Measurements from ENCODE around the gene NOTCH1. TPM values are rescaled to one million over a fixed set of nuclear protein-coding genes. Genes with fewer than 3 reads are reported as not detected.

Gene NOTCH1
- polyA plus RNA-seq, 2 of the 4 experiments (the other 2 are of a cell fraction) = 0.88 to 5.7 TPM

DNA sequence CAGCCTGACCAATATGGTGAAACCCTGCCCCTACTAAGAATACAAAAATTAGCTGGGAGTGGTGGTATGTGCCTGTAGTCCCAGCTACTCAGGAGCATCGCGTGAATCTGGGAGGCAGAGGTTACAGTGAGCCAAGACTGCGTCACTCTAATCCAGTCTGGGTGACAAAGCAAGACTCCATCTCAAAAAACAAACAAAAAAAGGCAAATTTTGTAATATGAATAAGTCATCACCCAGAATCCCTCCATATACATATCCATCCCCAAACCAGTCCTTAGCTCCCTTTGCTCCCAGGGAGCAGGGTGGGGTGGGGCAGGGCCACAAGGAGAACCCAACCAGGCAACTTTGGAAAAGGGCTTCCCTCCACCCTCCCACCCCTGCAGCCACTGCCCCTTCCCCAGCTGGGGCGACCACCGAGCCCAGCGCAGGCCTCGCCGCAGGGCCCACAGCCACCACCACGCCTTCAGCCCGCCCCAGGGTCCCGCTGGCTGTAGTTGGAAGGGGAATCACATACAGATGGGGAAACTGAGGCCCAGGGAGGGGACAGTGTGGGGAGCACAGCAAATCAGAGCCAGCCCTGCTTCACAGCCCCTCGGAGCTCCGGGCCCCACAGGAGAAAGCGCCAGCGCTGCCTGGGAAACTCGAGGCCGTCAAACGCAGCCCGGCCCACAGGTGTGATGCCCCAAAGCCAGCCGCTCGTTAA is 7.8 kb downstream of the NOTCH1 start:
- no peak for TF ChIP-seq EHMT2 (IDR thresholded peaks at IDR 0.05; ENCODE audit: low read depth)
- TF ChIP-seq HEYL (CRISPR knock-in tag; IDR thresholded peaks at IDR 0.05) = no peak
- TF ChIP-seq, protein P1, sequence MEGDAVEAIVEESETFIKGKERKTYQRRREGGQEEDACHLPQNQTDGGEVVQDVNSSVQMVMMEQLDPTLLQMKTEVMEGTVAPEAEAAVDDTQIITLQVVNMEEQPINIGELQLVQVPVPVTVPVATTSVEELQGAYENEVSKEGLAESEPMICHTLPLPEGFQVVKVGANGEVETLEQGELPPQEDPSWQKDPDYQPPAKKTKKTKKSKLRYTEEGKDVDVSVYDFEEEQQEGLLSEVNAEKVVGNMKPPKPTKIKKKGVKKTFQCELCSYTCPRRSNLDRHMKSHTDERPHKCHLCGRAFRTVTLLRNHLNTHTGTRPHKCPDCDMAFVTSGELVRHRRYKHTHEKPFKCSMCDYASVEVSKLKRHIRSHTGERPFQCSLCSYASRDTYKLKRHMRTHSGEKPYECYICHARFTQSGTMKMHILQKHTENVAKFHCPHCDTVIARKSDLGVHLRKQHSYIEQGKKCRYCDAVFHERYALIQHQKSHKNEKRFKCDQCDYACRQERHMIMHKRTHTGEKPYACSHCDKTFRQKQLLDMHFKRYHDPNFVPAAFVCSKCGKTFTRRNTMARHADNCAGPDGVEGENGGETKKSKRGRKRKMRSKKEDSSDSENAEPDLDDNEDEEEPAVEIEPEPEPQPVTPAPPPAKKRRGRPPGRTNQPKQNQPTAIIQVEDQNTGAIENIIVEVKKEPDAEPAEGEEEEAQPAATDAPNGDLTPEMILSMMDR (IDR thresholded peaks at IDR 0.05) = no peak
- no peak for TF ChIP-seq RNF2 (IDR thresholded peaks at IDR 0.05; ENCODE audit: borderline replicate concordance, low read depth)
- TF ChIP-seq TP53 (CRISPR knock-in tag; IDR thresholded peaks at IDR 0.05) = no peak
- TF ChIP-seq CBX2 (IDR thresholded peaks at IDR 0.05; ENCODE audit: borderline replicate concordance, low read depth) = no peak
- TF ChIP-seq NPAS2 (CRISPR knock-in tag; IDR thresholded peaks at IDR 0.05; ENCODE audit: borderline replicate concordance) = no peak
- TF ChIP-seq, protein P2, sequence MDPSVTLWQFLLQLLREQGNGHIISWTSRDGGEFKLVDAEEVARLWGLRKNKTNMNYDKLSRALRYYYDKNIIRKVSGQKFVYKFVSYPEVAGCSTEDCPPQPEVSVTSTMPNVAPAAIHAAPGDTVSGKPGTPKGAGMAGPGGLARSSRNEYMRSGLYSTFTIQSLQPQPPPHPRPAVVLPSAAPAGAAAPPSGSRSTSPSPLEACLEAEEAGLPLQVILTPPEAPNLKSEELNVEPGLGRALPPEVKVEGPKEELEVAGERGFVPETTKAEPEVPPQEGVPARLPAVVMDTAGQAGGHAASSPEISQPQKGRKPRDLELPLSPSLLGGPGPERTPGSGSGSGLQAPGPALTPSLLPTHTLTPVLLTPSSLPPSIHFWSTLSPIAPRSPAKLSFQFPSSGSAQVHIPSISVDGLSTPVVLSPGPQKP (IDR thresholded peaks at IDR 0.05; ENCODE audit: low read depth, low read length) = no peak
- TF ChIP-seq, protein P3, sequence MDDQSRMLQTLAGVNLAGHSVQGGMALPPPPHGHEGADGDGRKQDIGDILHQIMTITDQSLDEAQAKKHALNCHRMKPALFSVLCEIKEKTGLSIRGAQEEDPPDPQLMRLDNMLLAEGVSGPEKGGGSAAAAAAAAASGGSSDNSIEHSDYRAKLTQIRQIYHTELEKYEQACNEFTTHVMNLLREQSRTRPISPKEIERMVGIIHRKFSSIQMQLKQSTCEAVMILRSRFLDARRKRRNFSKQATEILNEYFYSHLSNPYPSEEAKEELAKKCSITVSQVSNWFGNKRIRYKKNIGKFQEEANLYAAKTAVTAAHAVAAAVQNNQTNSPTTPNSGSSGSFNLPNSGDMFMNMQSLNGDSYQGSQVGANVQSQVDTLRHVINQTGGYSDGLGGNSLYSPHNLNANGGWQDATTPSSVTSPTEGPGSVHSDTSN (IDR thresholded peaks at IDR 0.05) = no peak
- TF ChIP-seq RARB (CRISPR knock-in tag; IDR thresholded peaks at IDR 0.05) = no peak
- TF ChIP-seq JUN (IDR thresholded peaks at IDR 0.05) = no peak
- TF ChIP-seq FOSB (CRISPR knock-in tag; IDR thresholded peaks at IDR 0.05) = no peak
- ChIA-PET POLR2A (no interaction called here), CTCF (interaction anchor here (1.0 to 7.9 kb wide), 12 partner anchors 11 to 134 kb away, joined by 3 to 70 read pairs (median 4); no protein-coding TSS in a partner anchor)
- no peaks in the 10 kb centered on the region for H3K9me3 ChIP-seq
- DNase-seq (ENCODE audit: low read depth in 1 of 2, low spot score in 1 of 2) (no peak), FAIRE-seq (no peak), ATAC-seq (peak in 1 of 2 experiments; percentile 41; a peak in 3 of 6 replicates)
- no peak overlapping the region for H3K4me3 ChIP-seq
- H3K4me2 ChIP-seq = peak overlapping the region; percentile 14; the same call in 1 of the 3 replicates
- peaks cover 19% of the 10 kb centered on the region; the same call in 2 of the 3 replicates for H3K4me1 ChIP-seq
- WGBS (ENCODE audit: missing lambda C conversion rate) = 76% methylated on average over 13 of the region's 21 CpGs
- H3K27ac ChIP-seq = 0 out of 6 replicates have a peak overlapping the region, but pooled peaks of 1 of the 2 experiments have one; percentile 27

DNA sequence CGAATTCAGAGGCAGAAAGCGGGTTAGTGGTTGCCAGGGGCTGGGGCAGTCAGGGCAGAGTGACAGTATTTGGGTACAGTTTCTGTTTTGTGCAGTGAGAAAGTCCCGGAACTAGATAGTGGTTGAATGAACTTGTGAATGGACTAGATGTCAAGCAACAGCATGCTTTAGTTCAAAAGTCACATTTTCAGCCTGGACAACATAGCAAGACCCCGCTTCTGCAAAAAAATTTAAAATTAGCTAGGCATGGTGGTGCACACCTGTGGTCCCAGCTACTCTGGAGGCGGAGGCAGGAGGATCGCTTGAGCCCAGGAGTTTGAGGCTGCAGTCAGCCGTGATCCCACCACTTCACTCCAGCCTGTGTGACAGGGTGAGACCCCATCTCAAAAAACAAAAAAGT is 8.4 kb downstream of the NOTCH1 start:
- ChIA-PET CTCF (interaction anchor here (1.0 to 7.9 kb wide), 8 partner anchors 11 to 90 kb away, joined by 3 to 70 read pairs (median 4); no protein-coding TSS in a partner anchor), POLR2A (no interaction called here)
- DNase-seq (ENCODE audit: low read depth in 1 of 2, low spot score in 1 of 2) (no peak), ATAC-seq (no peak), FAIRE-seq (no peak)
- TF ChIP-seq HDAC2 (IDR thresholded peaks at IDR 0.05) (no peak), SREBF2 (IDR thresholded peaks at IDR 0.05) (no peak), ZNF302 (CRISPR knock-in tag; IDR thresholded peaks at IDR 0.05) (no peak), POLR2AphosphoS2 (conservative IDR thresholded peaks at IDR 0.05; ENCODE audit: low read length) (no peak), CEBPB (IDR thresholded peaks at IDR 0.05) (no peak)
- TF ChIP-seq, protein P4, sequence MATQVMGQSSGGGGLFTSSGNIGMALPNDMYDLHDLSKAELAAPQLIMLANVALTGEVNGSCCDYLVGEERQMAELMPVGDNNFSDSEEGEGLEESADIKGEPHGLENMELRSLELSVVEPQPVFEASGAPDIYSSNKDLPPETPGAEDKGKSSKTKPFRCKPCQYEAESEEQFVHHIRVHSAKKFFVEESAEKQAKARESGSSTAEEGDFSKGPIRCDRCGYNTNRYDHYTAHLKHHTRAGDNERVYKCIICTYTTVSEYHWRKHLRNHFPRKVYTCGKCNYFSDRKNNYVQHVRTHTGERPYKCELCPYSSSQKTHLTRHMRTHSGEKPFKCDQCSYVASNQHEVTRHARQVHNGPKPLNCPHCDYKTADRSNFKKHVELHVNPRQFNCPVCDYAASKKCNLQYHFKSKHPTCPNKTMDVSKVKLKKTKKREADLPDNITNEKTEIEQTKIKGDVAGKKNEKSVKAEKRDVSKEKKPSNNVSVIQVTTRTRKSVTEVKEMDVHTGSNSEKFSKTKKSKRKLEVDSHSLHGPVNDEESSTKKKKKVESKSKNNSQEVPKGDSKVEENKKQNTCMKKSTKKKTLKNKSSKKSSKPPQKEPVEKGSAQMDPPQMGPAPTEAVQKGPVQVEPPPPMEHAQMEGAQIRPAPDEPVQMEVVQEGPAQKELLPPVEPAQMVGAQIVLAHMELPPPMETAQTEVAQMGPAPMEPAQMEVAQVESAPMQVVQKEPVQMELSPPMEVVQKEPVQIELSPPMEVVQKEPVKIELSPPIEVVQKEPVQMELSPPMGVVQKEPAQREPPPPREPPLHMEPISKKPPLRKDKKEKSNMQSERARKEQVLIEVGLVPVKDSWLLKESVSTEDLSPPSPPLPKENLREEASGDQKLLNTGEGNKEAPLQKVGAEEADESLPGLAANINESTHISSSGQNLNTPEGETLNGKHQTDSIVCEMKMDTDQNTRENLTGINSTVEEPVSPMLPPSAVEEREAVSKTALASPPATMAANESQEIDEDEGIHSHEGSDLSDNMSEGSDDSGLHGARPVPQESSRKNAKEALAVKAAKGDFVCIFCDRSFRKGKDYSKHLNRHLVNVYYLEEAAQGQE (IDR thresholded peaks at IDR 0.05) = no peak
- H3K4me2 ChIP-seq = peak overlapping the region; percentile 14; the same call in 1 of the 3 replicates
- H3K27ac ChIP-seq = no peak overlapping the region
- no peaks in the 10 kb centered on the region for H3K9me3 ChIP-seq
- no peak overlapping the region for H3K4me3 ChIP-seq
- peaks cover 22% of the 10 kb centered on the region for H3K4me1 ChIP-seq
- 91% methylated on average over 7 of the region's 7 CpGs for WGBS (ENCODE audit: missing lambda C conversion rate)
